OCI-LY7 (cell line): ENCODE data around the gene RRP1B. TPM values are rescaled to one million over a fixed set of nuclear protein-coding genes. Genes with fewer than 3 reads are reported as not detected.

Experiments
- BruUV-seq: library from RNA; stranded (reverse); fragments of 400-500 nt; replicated peaks from 2 replicates; lab custom pipeline; 2021; lab: Mats Ljungman, UMichigan
- CTCF ChIA-PET: fragments of 300-600 bp; sonication (Branson Sonifier 250); formaldehyde crosslinking; loops from one replicate; lab custom pipeline; 2022; ENCODE audit warnings: antibody characterized with exemption; ENCODE audit not compliant: unreplicated experiment; lab: Charles Lee
- POLR2A ChIA-PET: fragments of 300-600 bp; sonication (Branson Sonifier 250); formaldehyde crosslinking; loops from one replicate; lab custom pipeline; 2022; ENCODE audit warnings: antibody characterized with exemption; lab: Charles Lee
- DNase-seq: peaks from one replicate; pipeline ENCODE4 v3.0.0-alpha.2; 2015; ENCODE audit warnings: low spot score
- H2AFZ ChIP-seq: fragments of 200-600 bp; sonication (generic), shearing (Covaris generic); 2 replicates; pipeline ENCODE4 v1.6.1; 2014; ENCODE audit warnings: mild to moderate bottlenecking, antibody characterized with exemption, low read length, moderate library complexity
- H3K27ac ChIP-seq: fragments of 200-600 bp; sonication (generic); 2 replicates; pipeline ENCODE4 v1.5.1; 2014; ENCODE audit warnings: mixed run types, low read depth, mild to moderate bottlenecking, moderate library complexity, low read length, inconsistent platforms; ENCODE audit not compliant: poor library complexity, severe bottlenecking
- H3K36me3 ChIP-seq: fragments of 200-600 bp; sonication (generic); 2 replicates; pipeline ENCODE4 v1.6.1; 2014; ENCODE audit warnings: mild to moderate bottlenecking, antibody characterized with exemption, low read length, moderate library complexity, mixed read lengths; ENCODE audit not compliant: insufficient read depth
- H3K4me1 ChIP-seq: fragments of 200-600 bp; sonication (generic); 2 replicates; pipeline ENCODE4 v1.5.1; 2014; ENCODE audit warnings: mild to moderate bottlenecking, low read length; ENCODE audit not compliant: insufficient read depth, poor library complexity, severe bottlenecking
- H3K4me2 ChIP-seq: fragments of 200-600 bp; sonication (generic); 2 replicates; pipeline ENCODE4 v1.6.1; 2014; ENCODE audit warnings: mild to moderate bottlenecking, low read length
- H3K4me3 ChIP-seq: fragments of 200-600 bp; sonication (generic); 2 replicates; pipeline ENCODE4 v1.5.1; 2014; ENCODE audit warnings: mild to moderate bottlenecking, low read depth, low read length; ENCODE audit not compliant: poor library complexity, severe bottlenecking
- H3K79me2 ChIP-seq: fragments of 200-600 bp; sonication (generic); 2 replicates; pipeline ENCODE4 v1.6.1; 2016; ENCODE audit warnings: low read depth, mild to moderate bottlenecking, low read length, moderate library complexity, mixed read lengths; ENCODE audit not compliant: insufficient read depth
- H3K9me2 ChIP-seq: fragments of 200-600 bp; sonication (generic); 2 replicates; pipeline ENCODE4 v1.6.1; 2016; ENCODE audit warnings: mild to moderate bottlenecking, low read length, mixed read lengths; ENCODE audit not compliant: insufficient read depth
- H3K9me3 ChIP-seq: fragments of 200-600 bp; sonication (generic); 2 replicates; pipeline ENCODE4 v1.6.1; 2014; ENCODE audit warnings: mild to moderate bottlenecking, mixed run types, low read length, mixed read lengths
- H4K20me1 ChIP-seq: fragments of 200-600 bp; sonication (generic); 2 replicates; pipeline ENCODE4 v1.6.1; 2014; ENCODE audit warnings: mild to moderate bottlenecking, antibody characterized with exemption, low read length, moderate library complexity, mixed read lengths; ENCODE audit not compliant: insufficient read depth
- EZH2phosphoT487 ChIP-seq: fragments of 200-600 bp; sonication (generic); IDR thresholded peaks from 2 replicates; pipeline ENCODE4 v1.6.1; 2018; ENCODE audit warnings: low read depth, borderline replicate concordance, mild to moderate bottlenecking, mixed run types, antibody characterized with exemption, low read length, moderate library complexity, mixed read lengths
- intact Hi-C: fragments of 100-400 bp; cut with micrococcal nuclease; formaldehyde crosslinking; loops from one replicate; pipeline ENCODE4 v1.10.0; 2022; ENCODE audit not compliant: unreplicated experiment
- total RNA-seq, 2 experiments: library from RNA; depleted of rRNA in 1 of 2; stranded (reverse); fragments of >200 nt in 1 of 2; shearing (Covaris generic) in 1 of 2; gene quantifications; 2 replicates each; pipeline ENCODE4 v1.2.3, GENCODE V29; 2014 to 2022
- TF ChIP-seq, protein P1 (sequence below): fragments of 200-600 bp; sonication (generic); conservative IDR thresholded peaks from 2 replicates; pipeline ENCODE4 v1.5.1; 2014; ENCODE audit warnings: mild to moderate bottlenecking, antibody characterized with exemption, low read length, moderate library complexity, mixed read lengths

The RRP1B gene
- total RNA-seq, 2 experiments from 2014 or later = 58.6 to 74.5 TPM

DNA sequence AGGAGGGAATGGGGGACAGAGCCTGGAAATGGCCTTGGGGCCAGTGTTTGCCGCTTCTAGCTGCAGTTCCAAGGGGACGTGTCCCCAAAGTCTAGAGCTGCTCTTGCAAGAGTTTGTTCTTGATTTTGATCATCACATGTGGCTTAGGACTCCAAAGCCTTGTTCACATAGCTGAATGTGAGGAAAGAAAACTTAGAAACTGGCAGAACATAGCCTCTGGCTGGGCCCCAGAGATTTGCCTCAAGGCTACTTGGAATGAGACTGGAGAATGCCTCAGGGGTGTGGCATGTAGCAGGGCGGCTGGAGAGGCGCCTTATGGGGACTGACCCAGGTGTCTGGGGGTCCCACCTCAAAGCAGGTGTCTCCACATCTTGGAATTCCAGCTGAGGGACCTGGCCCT is 61.8 kb downstream of the RRP1B start:
- Histone ChIP-seq H4K20me1 (peaks cover 11% of the 10 kb centered on the region; the same call in 1 of the 2 replicates), H3K9me3 (no peaks in the 10 kb centered on the region), H2AFZ (no peak overlapping the region), H3K9me2 (no peaks in the 10 kb centered on the region), H3K4me2 (peak overlapping the region; percentile 69; the same call in 1 of the 2 replicates), H3K27ac (no peak overlapping the region), H3K4me1 (peaks cover 74% of the 10 kb centered on the region), H3K4me3 (no peak overlapping the region), H3K36me3 (no peaks in the 10 kb centered on the region; the same call in 1 of the 2 replicates), H3K79me2 (peaks cover 5% of the 10 kb centered on the region; the same call in 1 of the 2 replicates)
- no peak for TF ChIP-seq EZH2phosphoT487
- TF ChIP-seq, protein P1, sequence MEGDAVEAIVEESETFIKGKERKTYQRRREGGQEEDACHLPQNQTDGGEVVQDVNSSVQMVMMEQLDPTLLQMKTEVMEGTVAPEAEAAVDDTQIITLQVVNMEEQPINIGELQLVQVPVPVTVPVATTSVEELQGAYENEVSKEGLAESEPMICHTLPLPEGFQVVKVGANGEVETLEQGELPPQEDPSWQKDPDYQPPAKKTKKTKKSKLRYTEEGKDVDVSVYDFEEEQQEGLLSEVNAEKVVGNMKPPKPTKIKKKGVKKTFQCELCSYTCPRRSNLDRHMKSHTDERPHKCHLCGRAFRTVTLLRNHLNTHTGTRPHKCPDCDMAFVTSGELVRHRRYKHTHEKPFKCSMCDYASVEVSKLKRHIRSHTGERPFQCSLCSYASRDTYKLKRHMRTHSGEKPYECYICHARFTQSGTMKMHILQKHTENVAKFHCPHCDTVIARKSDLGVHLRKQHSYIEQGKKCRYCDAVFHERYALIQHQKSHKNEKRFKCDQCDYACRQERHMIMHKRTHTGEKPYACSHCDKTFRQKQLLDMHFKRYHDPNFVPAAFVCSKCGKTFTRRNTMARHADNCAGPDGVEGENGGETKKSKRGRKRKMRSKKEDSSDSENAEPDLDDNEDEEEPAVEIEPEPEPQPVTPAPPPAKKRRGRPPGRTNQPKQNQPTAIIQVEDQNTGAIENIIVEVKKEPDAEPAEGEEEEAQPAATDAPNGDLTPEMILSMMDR = no peak
- intact Hi-C loops = no loop called here
- POLR2A ChIA-PET = no interaction called here
- no TSS peak for BruUV-seq
- no peak for DNase-seq
- CTCF ChIA-PET = no interaction called here

DNA sequence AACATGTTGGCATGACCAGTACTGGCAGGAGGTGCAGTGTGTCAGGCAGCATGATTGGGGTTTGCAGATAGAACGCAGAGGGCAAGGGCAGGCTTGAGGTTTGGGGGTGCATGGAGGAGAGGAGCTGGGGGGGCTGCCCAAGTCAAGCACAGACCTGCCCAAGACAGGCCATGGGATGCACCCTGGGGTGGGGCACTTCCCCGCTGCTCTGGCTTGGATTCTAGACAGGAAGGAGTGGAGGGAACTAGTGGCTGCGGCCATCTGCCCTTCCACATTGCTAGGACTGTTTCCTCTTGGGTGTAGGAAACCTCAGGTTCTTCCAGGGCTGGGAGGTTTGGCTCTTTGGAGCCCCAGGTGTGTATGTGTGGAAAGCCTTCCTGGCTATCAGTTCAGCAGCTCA is 62.6 kb downstream of the RRP1B start:
- DNase-seq = no peak

DNA sequence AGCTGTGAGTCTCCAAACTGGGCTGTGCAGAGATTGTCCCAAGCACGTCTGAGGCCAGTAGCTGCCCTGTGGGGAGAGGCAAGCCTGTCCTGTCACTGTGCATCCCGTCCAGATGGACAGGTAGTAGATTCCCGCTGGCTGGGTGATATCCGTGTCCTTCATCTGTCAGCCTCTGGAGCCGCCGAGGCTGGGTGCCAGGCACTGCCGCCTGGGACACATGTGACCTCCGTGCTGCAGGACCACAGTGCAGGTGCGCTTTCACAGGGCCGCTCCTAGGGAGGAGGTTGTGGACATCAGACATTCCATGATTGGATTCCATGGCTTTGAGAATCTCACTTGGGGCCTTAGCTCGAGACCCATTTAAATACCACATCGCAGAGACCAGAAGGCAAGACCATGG is 64.3 kb downstream of the RRP1B start:
- H3K4me2 ChIP-seq = peak overlapping the region; percentile 76; the same call in 1 of the 2 replicates
- ChIA-PET CTCF (no interaction called here), POLR2A (no interaction called here)
- H3K27ac ChIP-seq = no peak overlapping the region
- H3K79me2 ChIP-seq = peaks cover 5% of the 10 kb centered on the region; the same call in 1 of the 2 replicates
- H3K36me3 ChIP-seq = no peaks in the 10 kb centered on the region; the same call in 1 of the 2 replicates
- no peak overlapping the region for H2AFZ ChIP-seq
- intact Hi-C loops = no loop called here
- H4K20me1 ChIP-seq = peaks cover 11% of the 10 kb centered on the region; the same call in 1 of the 2 replicates
- H3K4me1 ChIP-seq = peaks cover 61% of the 10 kb centered on the region
- no peak overlapping the region for H3K4me3 ChIP-seq
- TF ChIP-seq, protein P1 = no peak
- TF ChIP-seq EZH2phosphoT487 = no peak
- no TSS peak for BruUV-seq
- no peaks in the 10 kb centered on the region for H3K9me2 ChIP-seq
- no peak for DNase-seq
- H3K9me3 ChIP-seq = no peaks in the 10 kb centered on the region

More for the DNA sequence above, 62.6 kb downstream of the RRP1B start:
- peak overlapping the region; percentile 69; the same call in 1 of the 2 replicates for H3K4me2 ChIP-seq
- H3K4me1 ChIP-seq = peaks cover 67% of the 10 kb centered on the region
- CTCF ChIA-PET = no interaction called here
- POLR2A ChIA-PET = no interaction called here
- H3K36me3 ChIP-seq = no peaks in the 10 kb centered on the region; the same call in 1 of the 2 replicates
- H3K9me2 ChIP-seq = no peaks in the 10 kb centered on the region
- no peak overlapping the region for H3K4me3 ChIP-seq
- no TSS peak for BruUV-seq
- peaks cover 5% of the 10 kb centered on the region; the same call in 1 of the 2 replicates for H3K79me2 ChIP-seq
- no peak overlapping the region for H3K27ac ChIP-seq
- H2AFZ ChIP-seq = no peak overlapping the region
- no peaks in the 10 kb centered on the region for H3K9me3 ChIP-seq
- intact Hi-C loops = no loop called here
- peaks cover 11% of the 10 kb centered on the region; the same call in 1 of the 2 replicates for H4K20me1 ChIP-seq
- TF ChIP-seq, protein P1 = no peak
- TF ChIP-seq EZH2phosphoT487 = no peak
